Stimulated activated naive CD8-positive, alpha-beta T cell treated with anti-CD3 and anti-CD28 coated beads, Interleukin-15, Interleukin-2, amounts not matched to agents 100 ng/mL and 50 ng/mL, for 24 hours (primary cell): ENCODE results near the gene AKAP13.
"Not testable (repeated sequence)": the region's sequence is repeated elsewhere in the genome, so short reads cannot be mapped to it uniquely, and the experiment has no call there.

Source experiments
- H3K27ac Mint-ChIP-seq: one replicate; pipeline ENCODE4 v1.8.0; 2021; ENCODE audit warnings: mild to moderate bottlenecking, mixed read lengths
- H3K27me3 Mint-ChIP-seq: one replicate; pipeline ENCODE4 v1.8.0; 2021; ENCODE audit warnings: mixed read lengths
- H3K36me3 Mint-ChIP-seq: one replicate; pipeline ENCODE4 v1.8.0; 2021; ENCODE audit warnings: low read depth, mixed read lengths
- H3K4me1 Mint-ChIP-seq: one replicate; pipeline ENCODE4 v1.8.0; 2021; ENCODE audit warnings: low read depth, mixed read lengths
- H3K4me3 Mint-ChIP-seq: one replicate; pipeline ENCODE4 v1.8.0; 2021; ENCODE audit warnings: mild to moderate bottlenecking, mixed read lengths
- H3K9me3 Mint-ChIP-seq: one replicate; pipeline ENCODE4 v1.8.0; 2021; ENCODE audit warnings: mixed read lengths

The AKAP13 gene

DNA sequence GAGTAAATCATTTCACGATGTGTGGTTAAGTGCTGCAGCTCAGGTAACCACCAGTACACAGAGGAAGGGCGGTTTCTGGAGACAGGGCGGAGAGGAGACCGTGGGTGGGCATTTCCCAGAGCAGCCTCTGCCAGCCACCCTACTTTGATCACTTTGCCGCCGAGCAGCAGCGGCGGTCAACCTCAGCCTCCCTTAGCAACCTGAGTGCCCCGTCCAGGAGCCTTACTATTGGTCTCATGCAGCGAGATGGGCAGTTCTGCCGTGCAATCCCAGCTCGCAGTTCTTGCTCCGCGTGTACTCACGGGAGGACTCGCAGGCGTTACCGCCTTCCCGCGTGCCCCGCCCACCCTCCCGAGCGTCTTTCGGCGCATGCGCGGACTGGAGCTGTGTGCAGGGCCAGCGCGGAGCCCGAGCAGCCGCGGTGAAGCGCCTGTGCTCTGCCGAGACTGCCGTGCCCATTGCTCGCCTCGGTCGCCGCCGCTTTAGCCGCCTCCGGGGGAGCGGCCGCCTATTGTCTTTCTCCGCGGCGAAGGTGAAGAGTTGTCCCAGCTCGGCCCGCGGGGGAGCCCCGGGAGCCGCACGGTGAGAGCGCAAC is at the start of gene AKAP13:
Gene AKAP13, plus strand, starts transcription at position 387 of the 595 bp plus-strand sequence. CDS start 105,118 bp downstream, outside the sequence.
- peak within 1 kb of the TSS; percentile 87 for H3K27ac Mint-ChIP-seq
- H3K4me1 Mint-ChIP-seq, result peaks cover 67% of the 10 kb centered on the region
- H3K9me3 Mint-ChIP-seq, result no peaks in the 10 kb centered on the region
- no peaks in the 10 kb centered on the region for H3K27me3 Mint-ChIP-seq
- H3K36me3 Mint-ChIP-seq, result peaks cover 16% of the 10 kb centered on the region
- peak within 1 kb of the TSS; percentile 87 for H3K4me3 Mint-ChIP-seq

DNA sequence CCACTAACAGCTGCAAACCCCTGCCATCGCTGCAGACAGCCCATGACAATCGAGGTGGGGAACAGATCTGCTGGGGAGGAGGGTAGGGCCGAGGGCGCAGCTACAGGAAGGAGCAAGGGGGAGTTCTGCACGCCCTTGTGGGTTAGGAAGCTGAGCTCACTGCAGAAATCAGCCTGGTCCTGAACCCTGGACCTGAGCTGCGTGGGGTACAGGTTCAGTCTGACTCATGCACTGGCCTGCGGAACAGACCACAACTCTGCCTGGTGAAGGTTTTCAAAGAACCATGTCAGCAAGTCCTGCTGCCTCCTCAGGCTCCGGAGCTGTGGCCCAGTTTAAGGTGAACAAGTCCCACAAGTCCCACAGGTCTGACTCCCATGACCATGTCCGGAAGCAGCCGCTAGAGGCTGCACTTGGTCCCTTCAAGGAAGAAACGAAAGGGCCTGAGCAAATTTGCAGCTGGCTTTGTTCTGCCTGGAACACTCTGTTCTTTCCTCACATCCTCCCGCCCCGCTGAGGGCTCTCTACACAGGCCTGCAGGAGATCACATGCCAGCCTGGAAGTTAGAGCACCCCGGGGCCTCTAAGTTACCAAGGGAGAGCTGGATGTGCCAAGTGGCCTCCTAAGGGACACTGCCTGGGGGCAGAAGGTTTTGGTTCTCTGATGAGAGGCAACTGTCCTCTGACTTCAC is 49.4 kb upstream of the AKAP13 start:
- Mint-ChIP-seq H3K27me3 (no peaks in the 10 kb centered on the region), H3K9me3 (peaks cover 3% of the 10 kb centered on the region), H3K27ac (peak overlapping the region; percentile 97), H3K4me1 (peaks cover 63% of the 10 kb centered on the region), H3K36me3 (no peaks in the 10 kb centered on the region), H3K4me3 (peak overlapping the region; percentile 88)

DNA sequence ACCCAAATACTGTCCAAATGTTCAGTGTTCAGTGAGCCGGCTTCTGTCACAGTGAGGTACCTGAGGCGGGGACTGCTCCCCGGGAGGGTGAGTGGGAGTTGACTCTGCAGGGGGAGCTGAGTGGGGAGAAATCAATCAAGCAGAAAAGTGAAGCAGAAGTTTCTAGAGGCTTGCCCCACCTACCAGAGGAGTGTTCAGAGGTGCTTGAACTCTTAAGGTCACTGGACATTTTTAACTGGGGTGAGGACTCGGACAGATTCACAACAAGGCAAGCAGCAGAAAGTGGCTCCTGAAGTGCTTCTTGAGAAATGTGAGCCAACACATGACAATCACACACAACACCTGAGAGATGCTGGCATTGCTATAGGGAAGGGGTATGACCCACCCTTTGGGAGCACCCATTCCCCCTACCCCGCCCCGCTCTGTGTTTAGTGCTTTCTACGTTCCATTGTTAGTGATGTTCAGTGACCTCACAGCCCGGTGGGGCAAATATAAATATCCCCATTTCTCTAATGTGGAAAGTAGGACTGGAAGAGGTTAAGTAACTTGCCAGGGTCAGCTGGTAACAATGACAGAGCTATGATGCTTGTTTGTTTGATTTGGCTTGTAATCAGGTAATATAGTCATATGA is 48.6 kb upstream of the AKAP13 start:
- H3K27me3 Mint-ChIP-seq, result no peaks in the 10 kb centered on the region
- H3K36me3 Mint-ChIP-seq, result no peaks in the 10 kb centered on the region
- H3K9me3 Mint-ChIP-seq, result peaks cover 3% of the 10 kb centered on the region
- peaks cover 60% of the 10 kb centered on the region for H3K4me1 Mint-ChIP-seq
- peak overlapping the region; percentile 97 for H3K27ac Mint-ChIP-seq
- H3K4me3 Mint-ChIP-seq, result peak overlapping the region; percentile 88

GRCh38 chr15:85333132-85333831 is 47.1 kb upstream of the AKAP13 start:
- Mint-ChIP-seq H3K27me3 (no peaks in the 10 kb centered on the region), H3K4me1 (peaks cover 50% of the 10 kb centered on the region), H3K36me3 (no peaks in the 10 kb centered on the region), H3K9me3 (peaks cover 3% of the 10 kb centered on the region), H3K4me3 (no peak overlapping the region), H3K27ac (no peak overlapping the region)

GRCh38 chr15:85334241-85334640 is 46.2 kb upstream of the AKAP13 start:
- H3K4me1 Mint-ChIP-seq, result peaks cover 43% of the 10 kb centered on the region
- no peak overlapping the region for H3K27ac Mint-ChIP-seq
- no peaks in the 10 kb centered on the region for H3K27me3 Mint-ChIP-seq
- no peak overlapping the region for H3K4me3 Mint-ChIP-seq
- H3K36me3 Mint-ChIP-seq, result no peaks in the 10 kb centered on the region
- peaks cover 3% of the 10 kb centered on the region for H3K9me3 Mint-ChIP-seq

DNA sequence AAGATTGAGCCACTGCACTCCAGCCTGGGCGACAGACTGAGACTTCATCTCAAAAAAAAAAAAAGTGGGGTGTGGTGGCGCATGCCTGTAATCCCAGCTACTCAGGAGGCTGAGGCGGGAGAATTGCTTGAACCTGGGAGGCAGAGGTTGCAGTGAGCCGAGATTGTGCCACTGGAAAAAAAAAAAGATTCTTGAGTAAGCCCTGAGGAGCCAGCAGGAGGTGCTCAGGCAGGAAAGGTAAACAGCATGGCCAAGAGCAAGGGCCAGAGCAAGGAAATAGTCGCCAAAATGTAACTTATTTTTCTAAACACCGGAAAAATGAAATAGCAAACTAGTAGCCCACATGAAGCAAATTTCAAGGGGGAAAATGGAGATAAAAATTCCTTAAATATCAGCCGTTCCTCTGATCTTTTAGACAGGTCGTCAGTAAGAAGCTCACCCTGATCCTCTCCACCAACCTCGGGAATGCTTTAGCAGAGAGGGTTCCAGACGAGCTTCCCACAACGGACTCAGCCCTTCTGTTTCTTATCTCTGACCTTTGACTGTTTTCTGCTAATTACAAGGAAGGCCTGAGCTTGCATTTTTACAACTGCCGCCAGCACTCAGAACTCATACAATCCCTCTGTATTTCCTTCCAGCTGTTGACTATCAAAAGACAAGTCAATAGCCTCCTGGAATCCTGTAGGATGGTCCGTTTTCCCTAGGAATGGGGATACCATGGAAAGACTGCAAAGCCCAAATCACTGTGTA is 45.0 kb upstream of the AKAP13 start:
- no peaks in the 10 kb centered on the region for H3K36me3 Mint-ChIP-seq
- H3K4me3 Mint-ChIP-seq, result no peak overlapping the region
- no peaks in the 10 kb centered on the region for H3K27me3 Mint-ChIP-seq
- H3K27ac Mint-ChIP-seq, result no peak overlapping the region
- H3K9me3 Mint-ChIP-seq, result peaks cover 3% of the 10 kb centered on the region
- peaks cover 32% of the 10 kb centered on the region for H3K4me1 Mint-ChIP-seq

DNA sequence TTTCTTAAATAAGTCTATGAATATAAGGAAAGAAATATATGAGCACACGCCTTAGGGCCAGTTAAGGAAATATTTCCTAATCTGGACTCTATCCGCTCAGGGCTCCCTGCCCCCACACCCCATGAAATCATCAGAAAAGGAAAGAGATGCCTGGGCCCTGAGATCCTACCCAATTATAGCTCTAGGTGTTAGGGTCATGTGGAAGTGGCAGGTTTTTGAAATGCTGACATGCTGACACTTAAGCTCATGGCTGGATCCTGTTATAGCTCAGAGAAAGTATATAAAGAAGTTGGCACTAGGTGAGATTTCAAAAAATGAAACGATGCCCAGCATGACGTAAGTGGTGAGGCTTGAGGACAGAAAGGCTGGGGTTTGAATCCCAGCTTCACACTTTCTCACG is 43.5 kb upstream of the AKAP13 start:
- H3K36me3 Mint-ChIP-seq, result no peaks in the 10 kb centered on the region
- no peak overlapping the region for H3K27ac Mint-ChIP-seq
- H3K4me3 Mint-ChIP-seq, result no peak overlapping the region
- peaks cover 25% of the 10 kb centered on the region for H3K4me1 Mint-ChIP-seq
- H3K27me3 Mint-ChIP-seq, result no peaks in the 10 kb centered on the region
- H3K9me3 Mint-ChIP-seq, result no peaks in the 10 kb centered on the region

DNA sequence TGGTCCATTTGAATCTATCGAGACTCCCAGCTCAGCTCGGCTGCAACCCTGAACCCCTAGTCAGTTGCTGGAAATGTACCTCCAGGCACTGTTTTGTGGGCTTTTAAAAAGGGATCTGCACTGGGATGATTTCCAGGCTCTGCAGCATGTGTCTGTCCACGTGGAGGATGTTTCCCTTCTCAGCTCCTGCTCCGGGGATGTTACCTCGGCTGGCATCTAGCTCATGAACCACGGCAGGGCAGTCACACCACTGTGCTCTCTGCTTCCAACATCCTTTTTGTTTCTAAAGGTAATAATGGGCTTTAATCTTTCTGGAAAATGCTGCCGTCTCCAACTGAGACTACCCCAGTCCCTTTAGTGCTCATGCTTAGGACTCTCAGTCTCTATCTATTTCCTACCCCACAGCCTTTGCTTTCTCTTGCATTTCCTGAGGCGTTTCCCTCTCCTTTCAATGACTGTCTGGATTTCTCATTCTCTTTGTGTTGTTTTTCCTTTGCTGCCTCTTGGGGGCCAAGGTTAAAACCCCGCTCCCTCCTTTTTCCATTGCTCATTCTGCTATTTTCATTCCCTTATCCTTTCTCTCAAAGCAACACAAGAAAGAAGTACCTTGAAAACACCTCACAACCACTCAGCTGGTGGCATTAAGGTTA is 42.9 kb upstream of the AKAP13 start:
- H3K9me3 Mint-ChIP-seq, result no peaks in the 10 kb centered on the region
- no peaks in the 10 kb centered on the region for H3K36me3 Mint-ChIP-seq
- no peak overlapping the region for H3K4me3 Mint-ChIP-seq
- H3K4me1 Mint-ChIP-seq, result peaks cover 19% of the 10 kb centered on the region
- no peak overlapping the region for H3K27ac Mint-ChIP-seq
- H3K27me3 Mint-ChIP-seq, result no peaks in the 10 kb centered on the region

DNA sequence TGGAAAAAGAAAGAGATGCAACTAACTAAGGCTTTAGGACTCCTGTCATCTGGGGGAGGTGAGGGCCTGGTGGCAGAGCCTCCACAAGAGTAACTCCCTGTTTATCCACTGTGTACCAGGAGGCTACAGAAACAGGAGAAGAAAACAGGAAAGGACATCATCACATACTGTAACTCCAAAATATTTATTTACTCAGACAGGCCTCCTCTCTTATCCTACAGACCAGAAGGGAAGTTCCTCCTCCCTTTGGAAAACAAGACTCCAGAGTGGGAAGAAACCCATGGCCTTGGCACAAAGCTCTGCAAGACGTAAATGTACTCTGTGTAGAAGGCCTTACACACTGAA is 40.1 kb upstream of the AKAP13 start:
- peaks cover 12% of the 10 kb centered on the region for H3K4me1 Mint-ChIP-seq
- H3K27me3 Mint-ChIP-seq, result no peaks in the 10 kb centered on the region
- H3K27ac Mint-ChIP-seq, result no peak overlapping the region
- H3K9me3 Mint-ChIP-seq, result no peaks in the 10 kb centered on the region
- H3K36me3 Mint-ChIP-seq, result no peaks in the 10 kb centered on the region
- H3K4me3 Mint-ChIP-seq, result no peak overlapping the region

DNA sequence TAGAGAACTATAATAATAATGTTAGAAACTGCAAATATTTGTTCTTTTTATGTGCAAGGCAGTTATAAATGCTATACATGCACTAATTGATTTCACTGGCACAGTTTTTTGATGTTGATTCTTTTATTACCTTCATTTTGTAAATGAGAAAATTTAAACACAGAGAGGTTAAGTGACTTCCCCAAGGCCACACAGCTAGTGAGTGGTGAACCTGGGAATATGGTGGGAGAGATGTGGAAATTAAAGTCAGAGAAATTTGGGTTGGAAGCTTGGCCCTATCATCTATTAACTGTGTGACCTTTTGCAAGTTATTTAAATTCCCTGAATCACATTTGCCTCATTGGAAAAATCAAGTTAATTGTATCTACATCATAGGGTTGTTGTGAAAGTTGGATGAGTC is 39.6 kb upstream of the AKAP13 start:
- Mint-ChIP-seq H3K27ac (no peak overlapping the region), H3K4me1 (peaks cover 12% of the 10 kb centered on the region), H3K36me3 (no peaks in the 10 kb centered on the region), H3K4me3 (no peak overlapping the region), H3K9me3 (no peaks in the 10 kb centered on the region), H3K27me3 (no peaks in the 10 kb centered on the region)

DNA sequence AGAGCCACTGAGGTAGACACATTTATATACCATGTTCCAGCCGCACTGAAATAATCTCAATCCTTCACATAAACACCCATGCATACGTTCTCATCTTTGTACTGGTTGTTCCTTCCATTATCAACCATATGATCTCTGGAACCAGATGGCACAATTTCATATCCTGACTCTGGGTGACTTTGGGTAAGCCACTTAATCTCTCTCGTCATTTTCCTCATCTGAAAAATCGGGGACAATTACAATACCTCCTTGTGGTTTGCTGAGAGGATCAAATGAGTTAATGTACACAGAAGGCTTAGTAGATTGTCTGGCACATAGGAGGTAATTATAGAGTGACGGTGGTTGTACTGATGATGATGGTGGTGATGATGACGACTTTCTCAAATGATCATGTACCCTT is 38.2 kb upstream of the AKAP13 start:
- H3K4me3 Mint-ChIP-seq, H3K36me3 Mint-ChIP-seq, H3K27ac Mint-ChIP-seq, H3K9me3 Mint-ChIP-seq, H3K27me3 Mint-ChIP-seq: not testable (repeated sequence)
- peaks cover 18% of the 10 kb centered on the region for H3K4me1 Mint-ChIP-seq

GRCh38 chr15:85343443-85343842 is 37.0 kb upstream of the AKAP13 start:
- H3K4me3 Mint-ChIP-seq, H3K9me3 Mint-ChIP-seq, H3K36me3 Mint-ChIP-seq, H3K27ac Mint-ChIP-seq, H3K27me3 Mint-ChIP-seq: not testable (repeated sequence)
- peaks cover 26% of the 10 kb centered on the region for H3K4me1 Mint-ChIP-seq

- H3K27me3 Mint-ChIP-seq, H3K27ac Mint-ChIP-seq, H3K4me3 Mint-ChIP-seq, H3K9me3 Mint-ChIP-seq, H3K36me3 Mint-ChIP-seq: not testable (repeated sequence)
- peaks cover 29% of the 10 kb centered on the region for H3K4me1 Mint-ChIP-seq
Measured at GRCh38 chr15:85344241-85344640, 36.2 kb upstream of the AKAP13 start.

- H3K4me3 Mint-ChIP-seq, H3K9me3 Mint-ChIP-seq, H3K36me3 Mint-ChIP-seq, H3K27ac Mint-ChIP-seq, H3K27me3 Mint-ChIP-seq: not testable (repeated sequence)
- peaks cover 29% of the 10 kb centered on the region for H3K4me1 Mint-ChIP-seq
Measured at GRCh38 chr15:85344653-85345114, 35.7 kb upstream of the AKAP13 start.
